ENCODE results near the gene CAMK1D. TPM values are rescaled to one million over a fixed set of nuclear protein-coding genes. Genes with fewer than 3 reads are reported as not detected.

Gene CAMK1D
- total and polyA plus RNA-seq, 2 of the 8 experiments (the other 6 are each of a cell fraction or from before 2014, with no cell fraction given): 3.5 to 10.6 TPM

DNA sequence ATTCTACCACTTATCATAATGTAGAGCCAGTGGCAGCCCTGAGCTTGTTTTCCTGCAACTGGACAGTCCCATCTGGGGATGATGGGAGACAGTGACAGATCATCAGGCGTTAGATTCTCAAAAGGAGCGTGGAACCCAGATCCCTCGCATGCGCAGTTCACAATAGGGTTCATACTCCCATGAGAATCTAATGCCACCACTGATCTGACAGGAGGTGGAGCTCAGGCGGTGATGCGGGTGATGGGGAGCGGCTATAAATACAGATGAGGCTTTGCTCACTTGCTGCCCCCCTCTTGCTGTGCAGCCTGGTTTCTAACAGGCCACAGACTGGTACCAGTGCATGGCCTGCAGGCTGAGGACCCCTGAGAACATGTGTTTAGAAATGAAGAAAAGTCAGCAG lies 260.1 kb downstream of the CAMK1D start (continued):
- TF ChIP-seq PHF8 (conservative IDR thresholded peaks at IDR 0.05; ENCODE audit: low read depth, low read length): no peak

Measured in H1 (cell line).